HCT116 (cell line): ENCODE measurements around the gene RAB1A. TPM values are rescaled to one million over a fixed set of nuclear protein-coding genes. Genes with fewer than 3 reads are reported as not detected.
A peak's percentile ranks its signal among the peaks of the same experiment; 100 is the strongest.

Source experiments
- ATAC-seq: fragments of 200-7000 bp; cut with Tn5 transposase; 2 replicates; pipeline ENCODE4 v1.9.1; 2020; ENCODE audit warnings: mild to moderate bottlenecking, moderate library complexity
- BruUV-seq: library from RNA; stranded (reverse); fragments of 400-500 nt; replicated peaks from 2 replicates; lab custom pipeline; 2021; lab: Mats Ljungman, UMichigan
- CTCF ChIA-PET: fragments of 300-600 bp; sonication (Branson Sonifier 250); formaldehyde crosslinking; loops from one replicate; lab custom pipeline; 2021; ENCODE audit warnings: antibody characterized with exemption; lab: Charles Lee
- POLR2A ChIA-PET: fragments of 300-600, 350-600 bp; sonication (Branson Sonifier 250); formaldehyde crosslinking; loops from one replicate; lab custom pipeline; 2021; ENCODE audit warnings: antibody characterized with exemption; lab: Charles Lee
- RAD21 ChIA-PET, 2 experiments: fragments of 300-600 bp; sonication (Branson Sonifier 250); formaldehyde crosslinking; loops; one replicate each; lab custom pipeline; 2023; ENCODE audit warnings: low total read pairs in 2 of 2; ENCODE audit not compliant: uncharacterized antibody in 2 of 2, unreplicated experiment in 2 of 2, low non-redundant PET in 1 of 2; lab: Charles Lee
- DNase-seq: peaks from one replicate; pipeline ENCODE4 v3.0.0-alpha.2; 2010; ENCODE audit warnings: low read depth, low spot score
- H2AFZ ChIP-seq: fragments of 200-600 bp; shearing (Covaris generic), sonication (generic); 2 replicates; pipeline ENCODE4 v1.6.1; 2017; ENCODE audit warnings: low read depth, mixed run types, mixed read lengths, antibody characterized with exemption, low read length; ENCODE audit not compliant: poor library complexity, severe bottlenecking
- H3K27ac ChIP-seq: 2 replicates; pipeline ENCODE4 v1.5.1; 2012; ENCODE audit warnings: low read depth, low read length
- H3K27me3 ChIP-seq: fragments of 200-600 bp; sonication (generic); 2 replicates; pipeline ENCODE4 v1.6.1; 2016; ENCODE audit warnings: mixed run types, low read length, mixed read lengths; ENCODE audit not compliant: insufficient read depth
- H3K36me3 ChIP-seq, 2 experiments: fragments of 200-500 bp in 1 of 2; fragments of 200-600 bp in 1 of 2; sonication (Bioruptor generic) in 1 of 2; sonication (generic) in 1 of 2; 2 replicates each; pipeline versions ENCODE4 v1.5.1 to v1.6.1; 2014 to 2016; ENCODE audit warnings: low read length in 2 of 2, inconsistent platforms in 1 of 2, mixed read lengths in 1 of 2, mixed run types in 1 of 2; ENCODE audit not compliant: insufficient read depth in 2 of 2, control insufficient read depth in 1 of 2
- H3K4me1 ChIP-seq, 2 experiments: fragments of 200-600 bp in 1 of 2; sonication (generic) in 1 of 2; 2 replicates each; pipeline versions ENCODE4 v1.5.1 to v1.6.1; 2012 to 2017; ENCODE audit warnings: low read length in 2 of 2, inconsistent platforms in 1 of 2, mild to moderate bottlenecking in 1 of 2, mixed read lengths in 1 of 2, mixed run types in 1 of 2, moderate library complexity in 1 of 2; ENCODE audit not compliant: insufficient read depth in 2 of 2, control insufficient read depth in 1 of 2
- H3K4me2 ChIP-seq: fragments of 200-600 bp; sonication (generic); 2 replicates; pipeline ENCODE4 v1.6.1; 2017; ENCODE audit warnings: mixed run types, low read length, mixed read lengths
- H3K4me3 ChIP-seq, 2 experiments: fragments of 200-600 bp in 1 of 2; sonication (generic) in 1 of 2; replicated peaks in 1 of 2; 2 replicates each; pipeline ENCODE4 v1.5.1; 2011 to 2016; ENCODE audit warnings: low read length in 2 of 2, control low read depth in 1 of 2, low read depth in 1 of 2, mild to moderate bottlenecking in 1 of 2, mixed read lengths in 1 of 2, mixed run types in 1 of 2
- H3K79me2 ChIP-seq: fragments of 200-600 bp; sonication (generic); 2 replicates; pipeline ENCODE4 v1.6.1; 2017; ENCODE audit warnings: mild to moderate bottlenecking, mixed run types, low read length, moderate library complexity, mixed read lengths; ENCODE audit not compliant: insufficient read depth
- H3K9ac ChIP-seq: fragments of 200-600 bp; sonication (generic); 2 replicates; pipeline ENCODE4 v1.6.1; 2016; ENCODE audit warnings: low read length, mixed read lengths
- H3K9me2 ChIP-seq: fragments of 200-600 bp; sonication (generic), shearing (Covaris generic); 2 replicates; pipeline ENCODE4 v1.6.1; 2017; ENCODE audit warnings: mixed run types, mild to moderate bottlenecking, moderate library complexity; ENCODE audit not compliant: insufficient read depth
- H3K9me3 ChIP-seq, 2 experiments: fragments of 200-500 bp in 1 of 2; fragments of 200-600 bp in 1 of 2; sonication (Bioruptor generic) in 1 of 2; sonication (generic) in 1 of 2; 2 replicates each; pipeline ENCODE4 v1.6.1; 2014 to 2017; ENCODE audit warnings: low read length in 2 of 2, mixed read lengths in 2 of 2, inconsistent platforms in 1 of 2, low read depth in 1 of 2, mild to moderate bottlenecking in 1 of 2, mixed run types in 1 of 2, moderate library complexity in 1 of 2; ENCODE audit not compliant: control insufficient read depth in 1 of 2, insufficient read depth in 1 of 2
- H4K20me1 ChIP-seq: fragments of 200-600 bp; sonication (generic), shearing (Covaris generic); 2 replicates; pipeline ENCODE4 v1.6.1; 2017; ENCODE audit warnings: mixed run types, mild to moderate bottlenecking, moderate library complexity; ENCODE audit not compliant: insufficient read depth
- CBX3 ChIP-seq: IDR thresholded peaks from 2 replicates; pipeline ENCODE4 v1.6.1; 2012; ENCODE audit warnings: low read depth
- POLR2AphosphoS5 ChIP-seq: IDR thresholded peaks from 2 replicates; pipeline ENCODE4 v1.6.1; 2011; ENCODE audit warnings: mild to moderate bottlenecking, low read depth, low read length, moderate library complexity
- RAD21 ChIP-seq: IDR thresholded peaks from 2 replicates; pipeline ENCODE4 v1.6.1; 2012; ENCODE audit warnings: low read depth, mild to moderate bottlenecking
- TCF7L2 ChIP-seq: IDR thresholded peaks from 2 replicates; pipeline ENCODE4 v1.7.0; 2011; ENCODE audit warnings: borderline replicate concordance, inconsistent platforms; ENCODE audit not compliant: insufficient read depth, insufficient read length; ENCODE audit errors: extremely low read depth
- intact Hi-C: fragments of 100-400 bp; cut with micrococcal nuclease; formaldehyde crosslinking; loops from 2 replicates; pipeline ENCODE4 v1.10.0; 2022
- total RNA-seq: library from RNA; stranded (reverse); gene quantifications from one replicate; pipeline ENCODE4 v1.2.1, GENCODE V29; 2021; ENCODE audit not compliant: unreplicated experiment

RAB1A gene
- total RNA-seq, 1 experiment from 2014 or later = 131 TPM

GRCh38 chr2:65046633-65047407, 83.1 kb downstream of the RAB1A start (continued):
- TF ChIP-seq TCF7L2 = no peak

GRCh38 chr2:65045651-65046050, 84.3 kb downstream of the RAB1A start:
- H3K9me3 ChIP-seq = peaks cover 0 to 14% of the 10 kb centered on the region in 2 experiments; a peak in 1 of 4 replicates
- intact Hi-C loops = no loop called here
- no peaks in the 10 kb centered on the region for H3K36me3 ChIP-seq
- H3K79me2 ChIP-seq = no peaks in the 10 kb centered on the region
- H2AFZ ChIP-seq = no peak overlapping the region
- BruUV-seq = no TSS peak
- ChIA-PET CTCF (no interaction called here), POLR2A (no interaction called here), RAD21 (no interaction called here)
- peaks cover 2 to 4% of the 10 kb centered on the region in 2 experiments; a peak in 2 of 4 replicates for H3K4me1 ChIP-seq
- no peak overlapping the region for H3K4me3 ChIP-seq
- no peaks in the 10 kb centered on the region for H3K9me2 ChIP-seq
- H4K20me1 ChIP-seq = no peaks in the 10 kb centered on the region
- no peak overlapping the region for H3K9ac ChIP-seq
- no peak for ATAC-seq
- H3K27ac ChIP-seq = no peak overlapping the region
- no peak overlapping the region for H3K4me2 ChIP-seq
- H3K27me3 ChIP-seq = no peaks in the 10 kb centered on the region
- no peak for DNase-seq
- no peak for TF ChIP-seq POLR2AphosphoS5

GRCh38 chr2:65044097-65044735, 85.7 kb downstream of the RAB1A start:
- Histone ChIP-seq H4K20me1 (no peaks in the 10 kb centered on the region), H3K9me2 (no peaks in the 10 kb centered on the region), H3K27ac (no peak overlapping the region), H3K4me1 (peaks cover 3 to 8% of the 10 kb centered on the region in 2 experiments; a peak in 1 of 4 replicates), H3K27me3 (no peaks in the 10 kb centered on the region), H3K36me3 (no peaks in the 10 kb centered on the region), H3K9me3 (peaks cover 0 to 14% of the 10 kb centered on the region in 2 experiments; a peak in 1 of 4 replicates), H2AFZ (no peak overlapping the region), H3K4me2 (no peak overlapping the region), H3K79me2 (no peaks in the 10 kb centered on the region), H3K9ac (no peak overlapping the region), H3K4me3 (no peak overlapping the region)
- RAD21 ChIA-PET = no interaction called here
- intact Hi-C loops = no loop called here
- no peak for ATAC-seq
- CTCF ChIA-PET = no interaction called here
- TF ChIP-seq RAD21 (no peak), CBX3 (peak; percentile 70; the same call in 1 of the 2 replicates)
- no TSS peak for BruUV-seq
- POLR2A ChIA-PET = no interaction called here
- DNase-seq = no peak
